Panc1 (cell line): ENCODE measurements around the gene TMEM51.
A peak's percentile ranks its signal among the peaks of the same experiment; 100 is the strongest.

ENCODE experiments used
- CTCF ChIP-seq: fragments of 450-650 bp; IDR thresholded peaks from 2 replicates; pipeline ENCODE4 v1.5.1; 2017; ENCODE audit warnings: mild to moderate bottlenecking
- POLR2AphosphoS5 ChIP-seq: IDR thresholded peaks from 2 replicates; pipeline ENCODE4 v1.6.1; 2012; ENCODE audit warnings: mild to moderate bottlenecking, low read depth, low read length, moderate library complexity
- REST ChIP-seq, 2 experiments: IDR thresholded peaks; 2 replicates each; pipeline ENCODE4 v1.6.1; 2011 to 2012; ENCODE audit warnings: low read depth in 2 of 2, control low read depth in 1 of 2, low read length in 1 of 2, mild to moderate bottlenecking in 1 of 2, moderate library complexity in 1 of 2; ENCODE audit not compliant: insufficient read depth in 1 of 2

- no peak for TF ChIP-seq CTCF
- TF ChIP-seq REST (IDR thresholded peaks at IDR 0.05; ENCODE audit: insufficient read depth in 1 of 2, low read depth in 2 of 2, low read length in 1 of 2) = no peak
- TF ChIP-seq POLR2AphosphoS5 = 0 out of 2 replicates have a peak, but pooled peaks have one; percentile 35
Measured at GRCh38 chr1:15153184-15153841, at the start of gene TMEM51.
